HG03139 (cell line): Measurements from ENCODE around the gene CCL11.
"Not testable (repeated sequence)": the region's sequence is repeated elsewhere in the genome, so short reads cannot be mapped to it uniquely, and the experiment has no call there.

ENCODE experiments used
- ATAC-seq: cut with Tn5 transposase; IDR thresholded peaks from one replicate; pipeline ENCODE4 v1.9.1; 2021; ENCODE audit not compliant: unreplicated experiment

Gene CCL11

DNA sequence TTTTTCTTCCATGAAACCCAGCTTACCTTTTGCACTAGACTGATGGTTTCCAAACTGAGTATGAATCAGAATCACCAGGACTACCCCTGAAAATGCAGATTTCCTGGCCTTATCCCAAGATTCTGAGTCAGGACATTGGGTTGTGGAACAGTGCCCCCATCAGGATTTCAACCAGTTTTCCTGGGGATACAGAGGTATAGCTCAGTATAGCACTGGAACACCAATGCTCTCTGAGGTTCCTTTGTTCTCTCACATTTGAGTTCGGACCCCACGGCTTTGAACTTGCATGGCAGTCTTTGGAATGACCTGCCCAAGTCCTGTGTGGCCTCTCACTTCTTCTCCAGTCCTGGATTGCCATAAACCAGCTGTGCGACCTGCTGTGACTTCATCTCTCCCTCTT is 20.9 kb downstream of the CCL11 start:
- no peak for ATAC-seq

GRCh38 chr17:34307110-34307509 is 21.6 kb downstream of the CCL11 start:
- no peak for ATAC-seq

- no peak for ATAC-seq
Measured at GRCh38 chr17:34308371-34308770, 22.8 kb downstream of the CCL11 start.

DNA sequence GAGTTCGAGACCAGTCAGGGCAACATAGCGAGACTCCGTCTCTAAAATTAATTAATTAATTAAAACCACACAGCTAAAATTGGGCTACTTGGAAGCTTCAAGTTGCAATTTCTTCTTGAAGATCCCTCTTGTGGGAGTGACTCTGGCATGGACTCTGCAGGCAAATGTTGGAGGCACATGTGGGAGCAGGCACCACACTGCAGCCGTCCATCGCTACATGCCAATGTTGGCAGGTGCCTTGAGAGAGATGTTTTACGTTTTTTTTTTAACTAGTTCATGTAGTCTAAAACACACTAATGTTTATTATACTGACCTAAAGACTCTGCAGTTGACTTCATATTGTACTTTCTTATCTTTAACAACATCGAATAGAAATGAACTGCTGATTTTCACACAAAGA is 25.7 kb downstream of the CCL11 start:
- ATAC-seq = no peak

- no peak for ATAC-seq
Measured at GRCh38 chr17:34312080-34312479, 26.5 kb downstream of the CCL11 start.

GRCh38 chr17:34313164-34313563 is 27.6 kb downstream of the CCL11 start:
- no peak for ATAC-seq

- no peak for ATAC-seq
Measured at GRCh38 chr17:34314279-34314678, 28.7 kb downstream of the CCL11 start.

DNA sequence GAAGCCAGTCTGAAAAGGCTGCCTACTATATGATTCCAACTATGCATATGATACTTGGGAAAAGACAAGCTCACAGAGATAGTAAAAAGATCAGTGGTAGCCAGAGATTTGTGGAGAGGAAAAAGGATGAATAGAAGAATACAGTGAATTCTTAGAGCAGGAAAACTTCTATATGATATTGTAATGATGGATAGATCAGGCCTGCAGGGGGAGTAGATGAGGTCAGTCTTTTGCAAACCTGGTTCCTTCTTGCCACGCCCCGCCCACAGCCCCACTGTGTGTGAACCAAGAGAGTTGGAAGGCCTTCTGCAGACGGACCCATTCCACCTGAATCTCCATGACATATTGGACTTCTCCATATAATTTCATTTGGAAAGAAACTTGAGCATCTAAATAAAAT is 32.9 kb downstream of the CCL11 start:
- ATAC-seq = no peak

- no peak for ATAC-seq
Measured at GRCh38 chr17:34319039-34319483, 33.5 kb downstream of the CCL11 start, which contains the start of gene CCL8. Gene CCL8 (plus strand): TSS chr17:34319435. CDS start chr17:34319502, 67 bp downstream.

DNA sequence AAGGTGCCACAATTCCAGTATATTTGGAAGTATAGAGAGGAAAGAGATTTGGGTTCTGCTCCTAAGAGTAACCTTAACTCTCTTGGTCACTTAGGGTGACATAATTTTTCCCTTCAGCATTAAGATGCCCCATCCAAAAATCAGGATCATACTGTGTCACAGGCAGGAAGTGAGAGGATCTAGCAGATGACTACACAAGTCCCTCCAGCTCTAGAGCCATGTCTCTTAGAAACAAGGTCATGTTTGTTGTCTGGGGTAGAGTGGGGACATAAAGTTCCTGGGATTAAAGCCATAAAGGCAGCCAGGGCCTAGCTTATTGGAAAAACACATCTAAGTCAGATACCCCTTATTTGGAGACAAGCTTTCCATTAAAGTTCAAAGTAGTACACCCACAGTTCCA is 36.4 kb downstream of the CCL11 start:
- no peak for ATAC-seq

GRCh38 chr17:34327580-34327979 is 42.0 kb downstream of the CCL11 start:
- ATAC-seq = not testable (repeated sequence)

DNA sequence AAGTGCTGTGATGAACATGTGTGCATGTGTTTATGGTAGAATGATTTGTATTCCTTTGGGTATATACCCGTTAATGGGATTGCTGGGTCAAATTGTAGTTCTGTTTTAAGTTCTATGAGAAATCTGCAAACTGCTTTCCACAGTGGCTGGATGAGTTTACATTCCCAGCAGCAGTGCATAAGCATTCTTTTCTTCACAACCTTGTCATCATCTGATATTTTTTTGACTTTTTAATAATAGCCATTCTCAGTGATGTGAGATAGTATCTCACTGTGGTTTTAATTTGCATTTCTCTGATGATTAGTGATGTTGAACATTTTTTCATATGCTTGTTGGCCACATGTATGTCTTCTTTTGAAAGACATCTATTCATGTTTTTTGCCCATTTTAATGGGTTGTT is 52.2 kb downstream of the CCL11 start:
- no peak for ATAC-seq
